CD4-positive, alpha-beta T cell (primary cell): ENCODE measurements around the gene TOM1L2. TPM values are rescaled to one million over a fixed set of nuclear protein-coding genes. Genes with fewer than 3 reads are reported as not detected.

Source experiments
- ATAC-seq: fragments of 200-7000 bp; cut with Tn5 transposase; one replicate; pipeline ENCODE4 v1.10.0; 2022; ENCODE audit warnings: mild to moderate bottlenecking; ENCODE audit not compliant: poor library complexity
- CTCF ChIA-PET: fragments of 350-600 bp; sonication (Branson Sonifier 250); formaldehyde crosslinking; loops from one replicate; lab custom pipeline; 2021; ENCODE audit warnings: antibody characterized with exemption, inconsistent platforms; lab: Charles Lee
- POLR2A ChIA-PET: fragments of 350-600 bp; sonication (Branson Sonifier 250); formaldehyde crosslinking; loops from one replicate; lab custom pipeline; 2021; ENCODE audit warnings: antibody characterized with exemption, inconsistent platforms; lab: Charles Lee
- DNase-seq, 14 experiments: peaks; one replicate each; pipeline ENCODE4 v3.0.0-alpha.2; 2013 to 2020; ENCODE audit warnings: mixed read lengths in 2 of 14
- H3K27ac ChIP-seq, 2 donors: one replicate each; pipeline versions ENCODE4 v1.5.1 to v1.7.0; 2013; ENCODE audit warnings: low read length in 2 of 2, low read depth in 1 of 2, mild to moderate bottlenecking in 1 of 2
- H3K27me3 ChIP-seq, 2 experiments: 1 replicate in 1 of 2; 2 replicates in 1 of 2; pipeline versions ENCODE4 v1.6.1 to v1.7.0; 2013; ENCODE audit warnings: low read length in 2 of 2, control low read depth in 1 of 2, mild to moderate bottlenecking in 1 of 2, moderate library complexity in 1 of 2; ENCODE audit not compliant: insufficient read depth in 2 of 2, control insufficient read depth in 1 of 2
- H3K36me3 ChIP-seq: one replicate; pipeline ENCODE4 v1.6.1; 2013; ENCODE audit warnings: low read length, control low read depth; ENCODE audit not compliant: insufficient read depth
- H3K4me1 ChIP-seq: one replicate; pipeline ENCODE4 v1.6.1; 2013; ENCODE audit warnings: low read length, control low read depth; ENCODE audit not compliant: insufficient read depth
- H3K4me3 ChIP-seq: one replicate; pipeline ENCODE4 v1.5.1; 2013; ENCODE audit warnings: mild to moderate bottlenecking, low read length, moderate library complexity
- H3K9me3 ChIP-seq, 2 experiments: 1 replicate in 1 of 2; 2 replicates in 1 of 2; pipeline versions ENCODE4 v1.6.1 to v1.7.0; 2013; ENCODE audit warnings: low read length in 2 of 2, mild to moderate bottlenecking in 2 of 2, control low read depth in 1 of 2, moderate library complexity in 1 of 2; ENCODE audit not compliant: control insufficient read depth in 1 of 2, insufficient read depth in 1 of 2
- H3K27ac Mint-ChIP-seq: one replicate; pipeline ENCODE4 v1.8.0; 2020; ENCODE audit warnings: mixed read lengths
- H3K27me3 Mint-ChIP-seq: one replicate; pipeline ENCODE4 v1.8.0; 2021; ENCODE audit warnings: mixed read lengths
- H3K36me3 Mint-ChIP-seq: one replicate; pipeline ENCODE4 v1.8.0; 2021; ENCODE audit warnings: low read depth, mixed read lengths
- H3K4me1 Mint-ChIP-seq: one replicate; pipeline ENCODE4 v1.8.0; 2021; ENCODE audit warnings: low read depth, mixed read lengths
- H3K4me3 Mint-ChIP-seq: one replicate; pipeline ENCODE4 v1.8.0; 2020; ENCODE audit warnings: mild to moderate bottlenecking, mixed read lengths
- H3K9me3 Mint-ChIP-seq: one replicate; pipeline ENCODE4 v1.8.0; 2020; ENCODE audit warnings: mixed read lengths
- intact Hi-C, 2 experiments: fragments of 100-400 bp; cut with DNase I in 1 of 2; cut with micrococcal nuclease in 1 of 2; formaldehyde crosslinking; loops; one replicate each; pipeline versions ENCODE4 v1.15.1 to v1.9.0; 2023 to 2025; cut with DNase I, micrococcal nuclease
- total RNA-seq, 174 experiments: library from RNA in 2 of 174; stranded (reverse) in 2 of 174; gene quantifications; one replicate each; pipeline ENCODE4 v1.2.3 and lab custom pipeline; 2021 to 2026
- TF ChIP-seq, protein P1 (sequence below): fragments of 200-600 bp; IDR thresholded peaks from one replicate; pipeline ENCODE4 v1.8.0; 2022; ENCODE audit warnings: antibody characterized with exemption, mild to moderate bottlenecking

TOM1L2 gene
- total RNA-seq, 2 experiments from 2014 or later: 28.5 to 30.5 TPM

DNA sequence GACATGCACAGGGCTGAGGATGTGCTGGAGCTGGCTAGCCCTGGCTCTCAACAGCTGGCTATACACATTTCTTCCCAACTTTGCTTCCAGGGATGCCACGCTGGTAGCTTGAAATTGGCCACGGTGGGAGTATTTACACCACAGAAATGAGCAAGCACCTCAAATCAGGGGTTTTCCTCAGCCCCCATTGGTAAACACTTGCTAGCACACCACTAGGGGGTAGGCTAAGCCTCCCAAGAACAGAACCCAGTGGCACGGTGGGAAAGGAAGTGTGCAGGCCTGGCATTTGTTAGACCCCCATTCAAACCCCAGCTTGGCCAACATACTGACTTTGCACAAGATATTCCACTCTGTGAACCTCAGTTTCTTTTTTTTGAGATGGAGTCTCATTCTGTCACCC lies 13.4 kb upstream of the TOM1L2 start:
- CTCF ChIA-PET: no interaction called here

DNA sequence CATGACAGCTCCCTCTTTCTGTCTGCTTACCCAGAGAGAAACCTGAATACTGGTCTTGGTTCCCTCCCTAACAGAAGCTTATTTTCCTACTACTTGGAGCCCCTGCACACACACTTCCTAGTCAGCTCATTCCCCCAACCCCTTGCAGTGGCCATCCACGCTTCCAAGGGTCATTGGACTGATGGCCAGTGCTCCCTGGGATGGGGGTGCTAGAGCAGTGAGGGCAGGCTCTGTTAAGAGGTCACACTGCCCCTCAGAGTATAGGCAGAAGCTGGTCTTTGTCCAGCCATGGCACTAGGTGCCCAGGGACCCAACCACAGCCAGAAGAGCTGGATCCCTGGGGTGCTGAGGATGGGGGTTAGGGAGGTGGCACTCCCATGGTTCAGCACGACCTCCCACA lies 13.0 kb upstream of the TOM1L2 start:
- H3K4me1 Mint-ChIP-seq: no peaks in the 10 kb centered on the region
- no peaks in the 10 kb centered on the region for H3K27me3 Mint-ChIP-seq

More for the DNA sequence above, 13.4 kb upstream of the TOM1L2 start:
- H3K27ac Mint-ChIP-seq: no peak overlapping the region
- intact Hi-C loops: loop anchor here in 1 of 2 experiments (2.0 kb wide), 1 partner anchor 33 kb away; no protein-coding TSS in a partner anchor
- no peaks in the 10 kb centered on the region for H3K36me3 ChIP-seq
- H3K27me3 Mint-ChIP-seq: no peaks in the 10 kb centered on the region
- no peaks in the 10 kb centered on the region for H3K9me3 ChIP-seq
- DNase-seq: no peak
- TF ChIP-seq, protein P1, sequence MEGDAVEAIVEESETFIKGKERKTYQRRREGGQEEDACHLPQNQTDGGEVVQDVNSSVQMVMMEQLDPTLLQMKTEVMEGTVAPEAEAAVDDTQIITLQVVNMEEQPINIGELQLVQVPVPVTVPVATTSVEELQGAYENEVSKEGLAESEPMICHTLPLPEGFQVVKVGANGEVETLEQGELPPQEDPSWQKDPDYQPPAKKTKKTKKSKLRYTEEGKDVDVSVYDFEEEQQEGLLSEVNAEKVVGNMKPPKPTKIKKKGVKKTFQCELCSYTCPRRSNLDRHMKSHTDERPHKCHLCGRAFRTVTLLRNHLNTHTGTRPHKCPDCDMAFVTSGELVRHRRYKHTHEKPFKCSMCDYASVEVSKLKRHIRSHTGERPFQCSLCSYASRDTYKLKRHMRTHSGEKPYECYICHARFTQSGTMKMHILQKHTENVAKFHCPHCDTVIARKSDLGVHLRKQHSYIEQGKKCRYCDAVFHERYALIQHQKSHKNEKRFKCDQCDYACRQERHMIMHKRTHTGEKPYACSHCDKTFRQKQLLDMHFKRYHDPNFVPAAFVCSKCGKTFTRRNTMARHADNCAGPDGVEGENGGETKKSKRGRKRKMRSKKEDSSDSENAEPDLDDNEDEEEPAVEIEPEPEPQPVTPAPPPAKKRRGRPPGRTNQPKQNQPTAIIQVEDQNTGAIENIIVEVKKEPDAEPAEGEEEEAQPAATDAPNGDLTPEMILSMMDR: no peak
- POLR2A ChIA-PET: no interaction called here
- no peak for ATAC-seq
- no peak overlapping the region for H3K27ac ChIP-seq
- H3K4me1 Mint-ChIP-seq: no peaks in the 10 kb centered on the region
- no peaks in the 10 kb centered on the region for H3K27me3 ChIP-seq
- no peaks in the 10 kb centered on the region for H3K4me1 ChIP-seq
- H3K4me3 ChIP-seq: no peak overlapping the region
- no peaks in the 10 kb centered on the region for H3K9me3 Mint-ChIP-seq
- H3K4me3 Mint-ChIP-seq: no peak overlapping the region
- no peaks in the 10 kb centered on the region for H3K36me3 Mint-ChIP-seq

DNA sequence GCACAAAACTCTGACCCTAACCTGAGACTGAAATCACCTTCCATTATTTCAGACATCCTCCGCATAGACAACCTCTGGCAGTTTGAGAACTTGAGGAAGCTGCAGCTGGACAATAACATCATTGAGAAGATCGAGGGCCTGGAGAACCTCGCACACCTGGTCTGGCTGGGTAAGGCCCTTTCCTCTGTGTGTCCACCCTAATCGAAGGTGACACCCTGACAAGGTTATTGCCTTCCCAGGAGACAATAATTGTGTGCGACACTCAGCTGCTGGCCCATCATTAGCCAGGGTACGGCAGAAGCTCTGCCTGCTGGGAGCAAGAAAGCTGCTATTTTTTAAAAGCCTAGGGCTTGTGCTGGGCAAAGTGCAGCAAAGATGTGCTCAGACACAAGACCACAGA lies 11.6 kb upstream of the TOM1L2 start:
- intact Hi-C loops: loop anchor here in 1 of 2 experiments (2.0 kb wide), 1 partner anchor 35 kb away; no protein-coding TSS in a partner anchor
- ChIA-PET CTCF (no interaction called here), POLR2A (no interaction called here)
- no peak overlapping the region for H3K27ac ChIP-seq
- Mint-ChIP-seq H3K36me3 (no peaks in the 10 kb centered on the region), H3K27me3 (no peaks in the 10 kb centered on the region), H3K27ac (no peak overlapping the region), H3K4me1 (no peaks in the 10 kb centered on the region), H3K4me3 (no peak overlapping the region), H3K9me3 (no peaks in the 10 kb centered on the region)
- ATAC-seq (no peak), DNase-seq (no peak)
- TF ChIP-seq, protein P1: no peak
- H3K36me3 ChIP-seq: no peaks in the 10 kb centered on the region
- H3K9me3 ChIP-seq: no peaks in the 10 kb centered on the region
- no peaks in the 10 kb centered on the region for H3K27me3 ChIP-seq
- H3K4me1 ChIP-seq: no peaks in the 10 kb centered on the region
- H3K4me3 ChIP-seq: no peak overlapping the region

More for the DNA sequence above, 13.0 kb upstream of the TOM1L2 start:
- no peak overlapping the region for H3K4me3 ChIP-seq
- no peak for ATAC-seq
- Mint-ChIP-seq H3K36me3 (no peaks in the 10 kb centered on the region), H3K27ac (no peak overlapping the region), H3K9me3 (no peaks in the 10 kb centered on the region), H3K4me3 (no peak overlapping the region)
- no peaks in the 10 kb centered on the region for H3K4me1 ChIP-seq
- H3K9me3 ChIP-seq: no peaks in the 10 kb centered on the region
- ChIA-PET POLR2A (no interaction called here), CTCF (no interaction called here)
- no peak overlapping the region for H3K27ac ChIP-seq
- no peaks in the 10 kb centered on the region for H3K27me3 ChIP-seq
- H3K36me3 ChIP-seq: no peaks in the 10 kb centered on the region
- TF ChIP-seq, protein P1: no peak
- intact Hi-C loops: loop anchor here in 1 of 2 experiments (2.0 kb wide), 1 partner anchor 34 kb away; no protein-coding TSS in a partner anchor
- no peak for DNase-seq
